Gastrocnemius medialis (tissue), 4 donors: Measurements from ENCODE around the gene TGM2. TPM values are rescaled to one million over a fixed set of nuclear protein-coding genes. Genes with fewer than 3 reads are reported as not detected.

ENCODE experiments used
- ATAC-seq, 2 donors: fragments of 150-250 bp; one replicate each; pipeline ENCODE4 v1.9.1; 2016
- DNase-seq, 2 donors: peaks; one replicate each; pipeline ENCODE4 v3.0.0-alpha.2; 2019
- H3K27ac ChIP-seq, 4 donors: fragments of 200-600 bp; sonication (generic); 1 replicate in 1 of 4; 2 replicates in 3 of 4; pipeline ENCODE4 v1.5.1; 2016 to 2018; ENCODE audit warnings: mild to moderate bottlenecking in 2 of 4, moderate library complexity in 1 of 4
- H3K27me3 ChIP-seq, 3 donors: fragments of 200-600 bp; sonication (generic) in 2 of 3; 1 replicate in 1 of 3; 2 replicates in 2 of 3; pipeline versions ENCODE4 v1.5.1 to v1.6.0; 2016 to 2019; ENCODE audit warnings: mild to moderate bottlenecking in 1 of 3, moderate library complexity in 1 of 3
- H3K36me3 ChIP-seq, 2 donors: fragments of 200-600 bp; sonication (generic) in 1 of 2; one replicate each; pipeline ENCODE4 v1.5.1; 2017 to 2018
- H3K4me1 ChIP-seq, 2 donors: fragments of 200-600 bp; sonication (generic) in 1 of 2; one replicate each; pipeline ENCODE4 v1.5.1; 2016 to 2017; ENCODE audit warnings: mild to moderate bottlenecking in 2 of 2
- H3K4me3 ChIP-seq, 4 donors: fragments of 200-600 bp; sonication (generic) in 3 of 4; 1 replicate in 1 of 4; 2 replicates in 3 of 4; pipeline ENCODE4 v1.5.1; 2016 to 2019; ENCODE audit warnings: mild to moderate bottlenecking in 2 of 4
- H3K9me3 ChIP-seq, 3 donors: fragments of 200-600 bp; sonication (generic) in 2 of 3; 1 replicate in 1 of 3; 2 replicates in 2 of 3; pipeline ENCODE4 v1.5.1; 2016 to 2019
- POLR2A ChIP-seq, 2 donors: fragments of 450-650 bp; IDR thresholded peaks; one replicate each; pipeline ENCODE4 v1.6.1; 2017; ENCODE audit warnings: antibody characterized with exemption in 2 of 2, mild to moderate bottlenecking in 2 of 2, moderate library complexity in 2 of 2
- in situ Hi-C, 4 donors: fragments of 200-750 bp; cut with MboI; loops; one replicate each; pipeline versions ENCODE4 v1.15.0 to v1.8.0; 2017; ENCODE audit warnings: low sequenced_read_pairs in 4 of 4
- intact Hi-C: fragments of 100-400 bp; cut with DNase I; formaldehyde crosslinking; loops from one replicate; pipeline ENCODE4 v1.15.1; 2023; ENCODE audit warnings: low total_unique reads
- total RNA-seq, 4 donors: library from RNA; depleted of rRNA; stranded (reverse); fragments of >200 nt; gene quantifications; one replicate each; pipeline versions ENCODE4 v1.1.0 to v1.2.3, GENCODE V29; 2016
- TF ChIP-seq, protein P1 (sequence below), 5 experiments: fragments of 450-650 bp in 3 of 5; fragments of 200-600 bp in 2 of 5; sonication (generic) in 2 of 5; IDR thresholded peaks in 4 of 5; conservative IDR thresholded peaks in 1 of 5; 1 replicate in 4 of 5; 2 replicates in 1 of 5; pipeline ENCODE4 v1.5.1; 2016 to 2019; ENCODE audit warnings: antibody characterized with exemption in 5 of 5, mild to moderate bottlenecking in 3 of 5, moderate library complexity in 3 of 5

Gene TGM2
- total RNA-seq, 4 donors from 2014 or later: 12.8 to 152 (median 58.4) TPM

DNA sequence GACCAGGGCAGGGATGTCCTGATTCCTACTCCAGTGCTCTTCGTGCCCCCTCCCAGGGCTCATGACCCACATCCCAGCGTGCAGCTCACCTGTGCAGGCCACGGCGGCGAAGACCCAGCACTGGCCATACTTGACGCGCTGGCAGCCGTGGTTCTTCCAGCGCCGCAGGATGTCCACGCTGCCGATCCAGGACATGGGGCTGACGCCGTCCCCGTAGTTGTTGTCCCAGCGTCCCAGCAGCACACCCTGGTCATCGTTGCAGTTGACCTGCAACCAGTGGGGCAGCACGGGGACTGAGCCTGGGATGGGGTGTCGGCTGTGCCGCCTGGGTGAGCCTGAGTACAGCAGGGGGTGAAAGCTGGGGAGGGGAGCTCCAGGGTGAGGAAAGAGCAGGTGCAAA lies 18.4 kb downstream of the TGM2 start:
- TF ChIP-seq POLR2A (IDR thresholded peaks at IDR 0.05): no peak
- TF ChIP-seq, protein P1, sequence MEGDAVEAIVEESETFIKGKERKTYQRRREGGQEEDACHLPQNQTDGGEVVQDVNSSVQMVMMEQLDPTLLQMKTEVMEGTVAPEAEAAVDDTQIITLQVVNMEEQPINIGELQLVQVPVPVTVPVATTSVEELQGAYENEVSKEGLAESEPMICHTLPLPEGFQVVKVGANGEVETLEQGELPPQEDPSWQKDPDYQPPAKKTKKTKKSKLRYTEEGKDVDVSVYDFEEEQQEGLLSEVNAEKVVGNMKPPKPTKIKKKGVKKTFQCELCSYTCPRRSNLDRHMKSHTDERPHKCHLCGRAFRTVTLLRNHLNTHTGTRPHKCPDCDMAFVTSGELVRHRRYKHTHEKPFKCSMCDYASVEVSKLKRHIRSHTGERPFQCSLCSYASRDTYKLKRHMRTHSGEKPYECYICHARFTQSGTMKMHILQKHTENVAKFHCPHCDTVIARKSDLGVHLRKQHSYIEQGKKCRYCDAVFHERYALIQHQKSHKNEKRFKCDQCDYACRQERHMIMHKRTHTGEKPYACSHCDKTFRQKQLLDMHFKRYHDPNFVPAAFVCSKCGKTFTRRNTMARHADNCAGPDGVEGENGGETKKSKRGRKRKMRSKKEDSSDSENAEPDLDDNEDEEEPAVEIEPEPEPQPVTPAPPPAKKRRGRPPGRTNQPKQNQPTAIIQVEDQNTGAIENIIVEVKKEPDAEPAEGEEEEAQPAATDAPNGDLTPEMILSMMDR (IDR thresholded peaks at IDR 0.05 in 4 of 5, conservative IDR thresholded peaks at IDR 0.05 in 1 of 5): no peak
- peaks cover 15% of the 10 kb centered on the region in 2 donors for H3K4me1 ChIP-seq
- no peaks in the 10 kb centered on the region for H3K27me3 ChIP-seq
- H3K9me3 ChIP-seq: no peaks in the 10 kb centered on the region
- no peak for ATAC-seq
- no peak overlapping the region for H3K27ac ChIP-seq
- intact Hi-C loops: no loop called here
- in situ Hi-C loops: no loop called here
- DNase-seq: no peak
- no peak overlapping the region for H3K4me3 ChIP-seq
- peaks cover 3 to 70% of the 10 kb centered on the region in 2 donors for H3K36me3 ChIP-seq

DNA sequence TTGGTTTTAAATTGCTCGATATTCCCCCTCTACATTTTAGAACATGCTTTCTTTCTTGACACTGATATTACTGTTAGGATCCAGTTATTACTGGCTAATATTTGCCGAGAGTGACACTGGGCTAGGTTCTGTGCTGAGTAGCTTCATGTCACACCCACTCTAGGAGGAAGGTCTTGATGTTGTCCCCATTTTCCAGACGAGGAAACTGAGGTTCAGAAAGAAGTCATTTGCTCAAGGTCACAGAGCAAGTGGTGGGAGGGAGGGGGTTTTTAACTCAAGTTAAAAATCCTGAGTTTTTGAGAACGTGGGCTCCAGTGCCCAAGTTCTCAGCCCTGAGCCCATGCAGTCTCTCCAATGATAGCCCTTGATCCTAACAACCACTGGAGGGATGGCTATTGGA lies 18.9 kb downstream of the TGM2 start:
- Histone ChIP-seq H3K9me3 (no peaks in the 10 kb centered on the region), H3K27me3 (no peaks in the 10 kb centered on the region), H3K4me3 (no peak overlapping the region), H3K4me1 (peaks cover 11 to 14% of the 10 kb centered on the region in 2 donors), H3K36me3 (peaks cover 3 to 70% of the 10 kb centered on the region in 2 donors), H3K27ac (no peak overlapping the region)
- in situ Hi-C loops: no loop called here
- TF ChIP-seq, protein P1 (IDR thresholded peaks at IDR 0.05 in 4 of 5, conservative IDR thresholded peaks at IDR 0.05 in 1 of 5): no peak
- no peak for TF ChIP-seq POLR2A (IDR thresholded peaks at IDR 0.05)
- DNase-seq (no peak), ATAC-seq (no peak)
- intact Hi-C loops: no loop called here

DNA sequence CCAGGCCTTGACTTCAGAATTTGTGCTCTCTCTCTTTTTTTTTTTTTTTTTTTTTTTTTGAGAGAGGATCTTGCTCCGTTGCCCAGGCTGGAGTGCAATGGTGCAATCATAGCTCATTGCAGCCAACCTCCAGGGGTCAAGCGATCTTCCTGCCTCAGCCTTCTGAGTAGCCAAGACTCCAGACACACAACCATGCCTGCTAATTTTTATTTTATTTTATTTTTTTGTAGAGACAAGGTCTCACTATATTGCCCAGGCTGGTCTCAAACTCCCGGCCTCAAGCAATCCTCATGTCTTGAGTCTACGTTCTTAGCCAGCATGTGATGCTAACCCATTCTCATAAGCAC lies 19.4 kb downstream of the TGM2 start:
- Histone ChIP-seq H3K4me1 (peaks cover 11 to 14% of the 10 kb centered on the region in 2 donors), H3K27me3 (no peaks in the 10 kb centered on the region), H3K27ac (no peak overlapping the region), H3K9me3 (no peaks in the 10 kb centered on the region), H3K4me3 (no peak overlapping the region), H3K36me3 (peaks cover 3 to 69% of the 10 kb centered on the region in 2 donors)
- TF ChIP-seq POLR2A (IDR thresholded peaks at IDR 0.05): no peak
- TF ChIP-seq, protein P1 (IDR thresholded peaks at IDR 0.05 in 4 of 5, conservative IDR thresholded peaks at IDR 0.05 in 1 of 5): no peak
- in situ Hi-C loops: no loop called here
- ATAC-seq (no peak), DNase-seq (no peak)
- intact Hi-C loops: no loop called here

DNA sequence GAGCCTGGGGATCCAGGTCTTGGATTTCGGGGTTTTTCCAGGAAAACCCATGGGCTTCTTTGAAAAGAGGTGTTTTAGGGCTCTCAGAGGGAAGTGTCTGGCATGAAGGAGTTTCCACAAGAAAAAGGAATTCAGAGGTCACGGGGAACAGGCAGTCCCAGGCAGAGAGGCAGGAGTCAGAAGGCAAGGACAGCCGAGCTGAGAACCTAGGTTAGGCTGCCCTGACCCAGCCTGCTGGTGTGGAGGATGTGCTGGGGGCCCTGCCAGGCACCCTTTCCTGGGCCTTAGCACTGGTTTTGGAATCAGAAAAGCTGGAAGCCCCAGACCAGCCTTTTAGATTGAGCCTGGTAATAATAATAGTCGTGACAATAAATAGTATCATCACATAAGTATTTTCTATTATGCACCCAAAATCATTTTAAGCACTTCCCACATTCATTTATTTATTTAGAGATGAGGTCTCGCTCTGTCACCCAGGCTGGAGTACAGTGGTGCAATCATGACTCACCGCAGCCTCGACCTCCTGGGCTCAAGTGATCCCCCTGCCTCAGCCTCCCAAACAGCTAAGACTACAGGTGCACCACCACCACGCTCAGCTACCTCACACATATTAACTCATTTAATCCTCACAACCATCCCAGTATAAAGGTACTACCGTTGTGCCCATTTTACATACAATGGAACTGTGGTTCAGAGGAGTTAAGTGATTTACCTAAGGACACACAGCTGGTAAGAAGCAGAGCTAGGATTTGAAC lies 19.9 kb downstream of the TGM2 start:
- peaks cover 11 to 14% of the 10 kb centered on the region in 2 donors for H3K4me1 ChIP-seq
- H3K27me3 ChIP-seq: no peaks in the 10 kb centered on the region
- TF ChIP-seq POLR2A (IDR thresholded peaks at IDR 0.05): no peak
- TF ChIP-seq, protein P1 (IDR thresholded peaks at IDR 0.05 in 4 of 5, conservative IDR thresholded peaks at IDR 0.05 in 1 of 5): no peak
- no peak for ATAC-seq
- no peaks in the 10 kb centered on the region for H3K9me3 ChIP-seq
- DNase-seq: no peak
- H3K4me3 ChIP-seq: no peak overlapping the region
- in situ Hi-C loops: no loop called here
- peak overlapping the region in 3 of 4 donors; percentile 35 to 51 (median 48) for H3K27ac ChIP-seq
- peaks cover under 1 to 68% of the 10 kb centered on the region in 2 donors for H3K36me3 ChIP-seq
- intact Hi-C loops: no loop called here
